Pancreas (tissue), 10 donors: ENCODE results near the gene KAZN. TPM values are rescaled to one million over a fixed set of nuclear protein-coding genes. Genes with fewer than 3 reads are reported as not detected.

Source experiments
- ATAC-seq, 4 donors: fragments of 200-7000 bp; cut with Tn5 transposase; one replicate each; pipeline versions ENCODE4 v1.8.0 to v1.9.1; 2020; ENCODE audit warnings: mild to moderate bottlenecking in 4 of 4, moderate library complexity in 4 of 4
- DNase-seq, 6 donors: peaks; one replicate each; pipeline ENCODE4 v3.0.0-alpha.2; 2020
- FAIRE-seq: peaks from 2 replicates; lab custom pipeline; 2012; peaks lifted over from hg19 to GRCh38; lab: Jason Lieb, UNC
- H3K27ac ChIP-seq, 4 donors: fragments of 200-600 bp; sonication (generic); 1 replicate in 3 of 4; 2 replicates in 1 of 4; pipeline versions ENCODE4 v1.5.0 to v1.8.0; 2020
- H3K27me3 ChIP-seq, 4 donors: fragments of 200-600 bp; one replicate each; pipeline ENCODE4 v1.8.0; 2021
- H3K36me3 ChIP-seq, 3 donors: fragments of 200-600 bp; sonication (generic) in 1 of 3; one replicate each; pipeline versions ENCODE4 v1.5.0 to v1.8.0; 2020 to 2021
- H3K4me1 ChIP-seq, 3 donors: fragments of 200-600 bp; one replicate each; pipeline ENCODE4 v1.8.0; 2021
- H3K4me3 ChIP-seq, 4 donors: fragments of 200-600 bp; sonication (generic) in 2 of 4; one replicate each; pipeline versions ENCODE4 v1.5.0 to v1.8.0; 2020 to 2021
- H3K9me3 ChIP-seq, 4 donors: fragments of 200-600 bp; one replicate each; pipeline ENCODE4 v1.8.0; 2021
- CTCF ChIP-seq, 4 donors: fragments of 200-600 bp; sonication (generic) in 3 of 4; IDR thresholded peaks; one replicate each; pipeline versions ENCODE4 v1.5.0 to v1.8.0; 2021; ENCODE audit warnings: antibody characterized with exemption in 4 of 4
- WGBS, 2 donors: extraction: QIAGEN DNeasy Blood & Tissue Kit; methylation state at CpG; one replicate each; pipeline ENCODE4 v1.1.7; 2013; 5-methylcytosine and 5-hydroxymethylcytosine counted together
- intact Hi-C, 3 donors: fragments of 100-400 bp; cut with DNase I; formaldehyde crosslinking; loops; one replicate each; pipeline versions ENCODE4 v1.11.1 to v1.14.2; 2022
- polyA plus RNA-seq, 2 donors: library from polyadenylated mRNA; stranded (reverse); fragments of 200-250 nt; gene quantifications; one replicate each; pipeline ENCODE4 v1.2.3, GENCODE V29; 2013
- total RNA-seq, 6 donors: library from RNA; stranded (reverse); fragmentation: NEBNext Ultra II Directional in 4 of 6; extraction: Animal tissue kit (Norgen Biotek cat#: 25700) in 4 of 6; gene quantifications; one replicate each; pipeline versions ENCODE4 v1.2.1 to v1.2.4, GENCODE V29; 2021 to 2023
- donor health status: healthy with polysubstance abuse.
- donor health status: DM: no; HTN: no; CAD: no; lungs with moderate emphysema.
- donor health status: DM: no; HTN: no; CAD: no.
- donor health status: control.
- donor health status: control.
- donor health status: Bipolar disorder and iron deficiency.
- donor health status: DM: yes; HTN: yes; CAD: no.
- donor health status: DM: no; HTN: no; CAD: no.
- donor health status: DM: no; HTN: no; CAD: no.
- donor health status: DM: yes; HTN: yes; CAD: no.

The KAZN gene
- total and polyA plus RNA-seq, 8 donors = 2.4 to 6.0 (median 4.1) TPM

- FAIRE-seq = no peak
Measured at GRCh38 chr1:14741532-14741931, 143.0 kb downstream of the KAZN start.

GRCh38 chr1:14742181-14742980, 143.9 kb downstream of the KAZN start:
- Histone ChIP-seq H3K9me3 (no peaks in the 10 kb centered on the region), H3K4me3 (no peak overlapping the region), H3K27me3 (no peaks in the 10 kb centered on the region), H3K27ac (no peak overlapping the region), H3K36me3 (no peaks in the 10 kb centered on the region), H3K4me1 (no peaks in the 10 kb centered on the region)
- WGBS, 2 donors = 58 to 63% methylated on average over 9 of the region's 9 CpGs
- intact Hi-C loops = no loop called here
- ATAC-seq (peak in 3 of 4 donors; percentile 35 to 80 (median 57)), DNase-seq (no peak), FAIRE-seq (no peak)
- no peak for TF ChIP-seq CTCF (IDR thresholded peaks at IDR 0.05)

More at GRCh38 chr1:14741532-14741931, 143.0 kb downstream of the KAZN start:
- intact Hi-C loops = no loop called here
- no peak overlapping the region for H3K4me3 ChIP-seq
- H3K4me1 ChIP-seq = no peaks in the 10 kb centered on the region
- ATAC-seq (no peak), DNase-seq (no peak)
- 41 to 53% methylated on average over 2 of the region's 2 CpGs for WGBS, 2 donors
- H3K27ac ChIP-seq = no peak overlapping the region
- TF ChIP-seq CTCF (IDR thresholded peaks at IDR 0.05) = no peak
- no peaks in the 10 kb centered on the region for H3K36me3 ChIP-seq
- no peaks in the 10 kb centered on the region for H3K27me3 ChIP-seq
- H3K9me3 ChIP-seq = no peaks in the 10 kb centered on the region

- H3K4me1 ChIP-seq = no peaks in the 10 kb centered on the region
- TF ChIP-seq CTCF (IDR thresholded peaks at IDR 0.05) = no peak
- H3K4me3 ChIP-seq = no peak overlapping the region
- no peaks in the 10 kb centered on the region for H3K27me3 ChIP-seq
- no peaks in the 10 kb centered on the region for H3K36me3 ChIP-seq
- DNase-seq = no peak
- no peak for ATAC-seq
- no peaks in the 10 kb centered on the region for H3K9me3 ChIP-seq
- WGBS, 2 donors = 86 to 87% methylated on average over 6 of the region's 6 CpGs
- intact Hi-C loops = no loop called here
- FAIRE-seq = no peak
- no peak overlapping the region for H3K27ac ChIP-seq
Measured at GRCh38 chr1:14743368-14743767, 144.9 kb downstream of the KAZN start.

GRCh38 chr1:14745001-14745720, 146.7 kb downstream of the KAZN start:
- no peak for ATAC-seq
- intact Hi-C loops = no loop called here
- 63 to 68% methylated on average over 9 of the region's 9 CpGs for WGBS, 2 donors
- Histone ChIP-seq H3K27ac (no peak overlapping the region), H3K4me3 (no peak overlapping the region), H3K9me3 (no peaks in the 10 kb centered on the region), H3K27me3 (no peaks in the 10 kb centered on the region), H3K36me3 (no peaks in the 10 kb centered on the region), H3K4me1 (no peaks in the 10 kb centered on the region)
- no peak for FAIRE-seq
- DNase-seq = no peak
- no peak for TF ChIP-seq CTCF (IDR thresholded peaks at IDR 0.05)
